GM12878 (cell line): Measurements from ENCODE around the gene TMBIM6. TPM values are rescaled to one million over a fixed set of nuclear protein-coding genes. Genes with fewer than 3 reads are reported as not detected.

Source experiments
- BHLHE40 ChIP-seq, 2 experiments: fragments of 450-650 bp in 1 of 2; IDR thresholded peaks; 2 replicates each; pipeline ENCODE4 v1.6.1; 2011 to 2017; ENCODE audit warnings: low read depth in 2 of 2, borderline replicate concordance in 1 of 2, improper control_type of control experiment in 1 of 2, low read length in 1 of 2, mild to moderate bottlenecking in 1 of 2
- BRCA1 ChIP-seq: IDR thresholded peaks from 2 replicates; pipeline ENCODE4 v1.6.1; 2011; ENCODE audit warnings: low read depth, low read length, improper control_type of control experiment
- CREB1 ChIP-seq: IDR thresholded peaks from 2 replicates; pipeline ENCODE4 v1.6.1; 2012; ENCODE audit warnings: low read depth, mild to moderate bottlenecking, inconsistent platforms
- LARP7 ChIP-seq: fragments of 450-650 bp; IDR thresholded peaks from 2 replicates; pipeline ENCODE4 v1.6.1; 2017; ENCODE audit warnings: mild to moderate bottlenecking
- MLLT1 ChIP-seq: fragments of 450-650 bp; IDR thresholded peaks from 2 replicates; pipeline ENCODE4 v1.6.1; 2016; ENCODE audit warnings: mild to moderate bottlenecking
- MYB ChIP-seq: fragments of 150-350 bp; IDR thresholded peaks from 2 replicates; pipeline ENCODE4 v1.6.1; 2014; ENCODE audit warnings: mild to moderate bottlenecking, low read depth, low read length, borderline replicate concordance
- PAX8 ChIP-seq: fragments of 450-650 bp; IDR thresholded peaks from 2 replicates; pipeline ENCODE4 v1.6.1; 2017; ENCODE audit warnings: mild to moderate bottlenecking, moderate library complexity
- POLR2A ChIP-seq: IDR thresholded peaks from 2 replicates; pipeline ENCODE4 v1.6.1; 2011; ENCODE audit warnings: low read depth, mild to moderate bottlenecking, low read length
- SUZ12 ChIP-seq: fragments of 200-600 bp; sonication (generic); IDR thresholded peaks from one replicate; pipeline ENCODE4 v1.6.1; 2018; ENCODE audit warnings: antibody characterized with exemption, mild to moderate bottlenecking; ENCODE audit not compliant: unreplicated experiment
- TARDBP ChIP-seq: IDR thresholded peaks from 2 replicates; pipeline ENCODE4 v1.6.1; 2016; ENCODE audit warnings: borderline replicate concordance
- ZNF207 ChIP-seq: fragments of 450-650 bp; IDR thresholded peaks from 2 replicates; pipeline ENCODE4 v1.6.1; 2014; ENCODE audit warnings: antibody characterized with exemption, mild to moderate bottlenecking, borderline replicate concordance
- ZNF217 ChIP-seq: fragments of 450-650 bp; IDR thresholded peaks from 2 replicates; pipeline ENCODE4 v1.6.1; 2017; ENCODE audit warnings: antibody characterized with exemption, mild to moderate bottlenecking
- ZSCAN29 ChIP-seq: fragments of 450-650 bp; IDR thresholded peaks from 2 replicates; pipeline ENCODE4 v1.6.1; 2017; ENCODE audit warnings: mild to moderate bottlenecking, moderate library complexity
- polyA plus RNA-seq, 11 experiments: library from polyadenylated mRNA; depleted of rRNA in 4 of 11; unstranded in 6 of 11; stranded (reverse) in 5 of 11; fragments of >200 nt; fragmentation: Nextera tagmentation in 4 of 11; fragmentation: Illumina TruSeq in 1 of 11; extraction: Ambion mirVana in 4 of 11; extraction: Trizol in 1 of 11; gene quantifications; 1 replicate in 1 of 11; 2 replicates in 10 of 11; pipeline versions ENCODE4 v1.2.1 to v1.2.3, GENCODE V29; 2011 to 2016; ENCODE audit warnings: inconsistent platforms in 2 of 11, missing spikeins in 2 of 11, low read depth in 1 of 11
- total RNA-seq, 4 experiments: library from RNA; depleted of rRNA in 3 of 4; stranded (reverse); fragments of >200 nt in 3 of 4; fragmentation: Illumina TruSeq in 1 of 4; extraction: Trizol in 1 of 4; gene quantifications; 2 replicates each; pipeline versions ENCODE4 v1.2.1 to v1.2.3, GENCODE V29; 2013 to 2021
- TF ChIP-seq, protein P1 (sequence below): fragments of 450-650 bp; IDR thresholded peaks from 2 replicates; pipeline ENCODE4 v1.6.1; 2017; ENCODE audit warnings: antibody characterized with exemption, mild to moderate bottlenecking, moderate library complexity
- TF ChIP-seq, protein P2 (sequence below): fragments of 450-650 bp; IDR thresholded peaks from 2 replicates; pipeline ENCODE4 v1.6.1; 2017; ENCODE audit warnings: mild to moderate bottlenecking, moderate library complexity
- TF ChIP-seq, protein P3 (sequence below): fragments of 450-650 bp; IDR thresholded peaks from 2 replicates; pipeline ENCODE4 v1.6.1; 2017; ENCODE audit warnings: mild to moderate bottlenecking, low read depth, inconsistent platforms; ENCODE audit not compliant: poor library complexity, severe bottlenecking

TMBIM6 gene
- total and polyA plus RNA-seq, 10 of the 15 experiments (the other 5 are each of a cell fraction or from before 2014, with no cell fraction given), result 224 to 1,192 (median 379) TPM

DNA sequence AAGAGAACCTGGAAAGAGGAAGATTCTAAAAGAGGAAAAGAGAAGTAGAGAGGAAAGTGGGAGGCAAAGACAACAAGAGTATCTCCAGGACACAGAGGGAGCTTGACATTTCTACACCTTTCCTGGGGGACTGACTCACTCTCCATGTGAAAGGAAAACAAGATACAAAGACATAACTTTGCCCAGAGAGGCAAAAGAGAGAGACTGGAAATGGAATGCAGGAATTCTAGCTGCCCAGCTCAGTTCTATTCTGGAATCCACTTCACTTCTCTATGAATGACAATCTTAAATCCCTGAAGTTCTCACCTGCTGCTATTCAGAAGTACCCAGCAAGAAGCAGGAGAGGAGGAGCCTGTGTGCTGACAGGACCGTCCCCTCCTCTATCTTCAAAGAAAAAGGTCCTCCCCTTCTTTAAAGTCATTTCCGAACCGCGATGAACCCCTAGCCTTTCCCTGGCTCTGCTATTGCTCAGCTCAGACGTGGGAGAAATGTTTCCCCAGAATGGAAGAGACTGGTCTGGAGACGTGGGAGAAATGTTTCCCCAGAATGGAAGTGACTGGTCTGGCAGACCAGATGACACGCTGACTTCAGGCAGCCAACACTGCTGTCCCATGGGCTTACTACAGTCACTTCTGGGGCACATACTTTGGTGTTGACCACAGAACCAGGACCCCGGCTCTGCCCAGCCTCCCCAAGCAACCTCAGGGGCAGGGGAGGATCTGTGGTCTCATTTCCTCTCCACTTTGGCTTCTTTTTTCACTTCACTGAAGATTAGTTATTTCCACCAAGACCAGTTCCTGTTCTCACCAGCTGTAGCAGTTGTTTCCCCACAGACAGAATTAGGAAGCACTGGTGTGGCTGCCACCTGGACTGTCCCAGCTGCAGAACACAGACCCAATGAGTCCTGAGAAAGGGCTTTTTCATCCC, 42.5 kb upstream of the TMBIM6 start (continued):
- no peak for TF ChIP-seq BRCA1
- peak; percentile 73; the same call in 1 of the 2 replicates for TF ChIP-seq MLLT1
- TF ChIP-seq, protein P1, sequence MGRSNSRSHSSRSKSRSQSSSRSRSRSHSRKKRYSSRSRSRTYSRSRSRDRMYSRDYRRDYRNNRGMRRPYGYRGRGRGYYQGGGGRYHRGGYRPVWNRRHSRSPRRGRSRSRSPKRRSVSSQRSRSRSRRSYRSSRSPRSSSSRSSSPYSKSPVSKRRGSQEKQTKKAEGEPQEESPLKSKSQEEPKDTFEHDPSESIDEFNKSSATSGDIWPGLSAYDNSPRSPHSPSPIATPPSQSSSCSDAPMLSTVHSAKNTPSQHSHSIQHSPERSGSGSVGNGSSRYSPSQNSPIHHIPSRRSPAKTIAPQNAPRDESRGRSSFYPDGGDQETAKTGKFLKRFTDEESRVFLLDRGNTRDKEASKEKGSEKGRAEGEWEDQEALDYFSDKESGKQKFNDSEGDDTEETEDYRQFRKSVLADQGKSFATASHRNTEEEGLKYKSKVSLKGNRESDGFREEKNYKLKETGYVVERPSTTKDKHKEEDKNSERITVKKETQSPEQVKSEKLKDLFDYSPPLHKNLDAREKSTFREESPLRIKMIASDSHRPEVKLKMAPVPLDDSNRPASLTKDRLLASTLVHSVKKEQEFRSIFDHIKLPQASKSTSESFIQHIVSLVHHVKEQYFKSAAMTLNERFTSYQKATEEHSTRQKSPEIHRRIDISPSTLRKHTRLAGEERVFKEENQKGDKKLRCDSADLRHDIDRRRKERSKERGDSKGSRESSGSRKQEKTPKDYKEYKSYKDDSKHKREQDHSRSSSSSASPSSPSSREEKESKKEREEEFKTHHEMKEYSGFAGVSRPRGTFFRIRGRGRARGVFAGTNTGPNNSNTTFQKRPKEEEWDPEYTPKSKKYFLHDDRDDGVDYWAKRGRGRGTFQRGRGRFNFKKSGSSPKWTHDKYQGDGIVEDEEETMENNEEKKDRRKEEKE, result no peak
- TF ChIP-seq CREB1, result peak; percentile 24
- TF ChIP-seq ZNF217, result 0 out of 2 replicates have a peak, but pooled peaks have one; percentile 20
- TF ChIP-seq PAX8, result no peak
- TF ChIP-seq ZSCAN29, result no peak
- TF ChIP-seq BHLHE40 (IDR thresholded peaks at IDR 0.05; ENCODE audit: borderline replicate concordance in 1 of 2, low read depth in 2 of 2, low read length in 1 of 2), result peak; percentile 36 to 56; a peak in 3 of 4 replicates
- TF ChIP-seq, protein P2, sequence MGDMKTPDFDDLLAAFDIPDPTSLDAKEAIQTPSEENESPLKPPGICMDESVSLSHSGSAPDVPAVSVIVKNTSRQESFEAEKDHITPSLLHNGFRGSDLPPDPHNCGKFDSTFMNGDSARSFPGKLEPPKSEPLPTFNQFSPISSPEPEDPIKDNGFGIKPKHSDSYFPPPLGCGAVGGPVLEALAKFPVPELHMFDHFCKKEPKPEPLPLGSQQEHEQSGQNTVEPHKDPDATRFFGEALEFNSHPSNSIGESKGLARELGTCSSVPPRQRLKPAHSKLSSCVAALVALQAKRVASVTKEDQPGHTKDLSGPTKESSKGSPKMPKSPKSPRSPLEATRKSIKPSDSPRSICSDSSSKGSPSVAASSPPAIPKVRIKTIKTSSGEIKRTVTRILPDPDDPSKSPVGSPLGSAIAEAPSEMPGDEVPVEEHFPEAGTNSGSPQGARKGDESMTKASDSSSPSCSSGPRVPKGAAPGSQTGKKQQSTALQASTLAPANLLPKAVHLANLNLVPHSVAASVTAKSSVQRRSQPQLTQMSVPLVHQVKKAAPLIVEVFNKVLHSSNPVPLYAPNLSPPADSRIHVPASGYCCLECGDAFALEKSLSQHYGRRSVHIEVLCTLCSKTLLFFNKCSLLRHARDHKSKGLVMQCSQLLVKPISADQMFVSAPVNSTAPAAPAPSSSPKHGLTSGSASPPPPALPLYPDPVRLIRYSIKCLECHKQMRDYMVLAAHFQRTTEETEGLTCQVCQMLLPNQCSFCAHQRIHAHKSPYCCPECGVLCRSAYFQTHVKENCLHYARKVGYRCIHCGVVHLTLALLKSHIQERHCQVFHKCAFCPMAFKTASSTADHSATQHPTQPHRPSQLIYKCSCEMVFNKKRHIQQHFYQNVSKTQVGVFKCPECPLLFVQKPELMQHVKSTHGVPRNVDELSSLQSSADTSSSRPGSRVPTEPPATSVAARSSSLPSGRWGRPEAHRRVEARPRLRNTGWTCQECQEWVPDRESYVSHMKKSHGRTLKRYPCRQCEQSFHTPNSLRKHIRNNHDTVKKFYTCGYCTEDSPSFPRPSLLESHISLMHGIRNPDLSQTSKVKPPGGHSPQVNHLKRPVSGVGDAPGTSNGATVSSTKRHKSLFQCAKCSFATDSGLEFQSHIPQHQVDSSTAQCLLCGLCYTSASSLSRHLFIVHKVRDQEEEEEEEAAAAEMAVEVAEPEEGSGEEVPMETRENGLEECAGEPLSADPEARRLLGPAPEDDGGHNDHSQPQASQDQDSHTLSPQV, result no peak
- TF ChIP-seq ZNF207, result no peak
- TF ChIP-seq, protein P3, sequence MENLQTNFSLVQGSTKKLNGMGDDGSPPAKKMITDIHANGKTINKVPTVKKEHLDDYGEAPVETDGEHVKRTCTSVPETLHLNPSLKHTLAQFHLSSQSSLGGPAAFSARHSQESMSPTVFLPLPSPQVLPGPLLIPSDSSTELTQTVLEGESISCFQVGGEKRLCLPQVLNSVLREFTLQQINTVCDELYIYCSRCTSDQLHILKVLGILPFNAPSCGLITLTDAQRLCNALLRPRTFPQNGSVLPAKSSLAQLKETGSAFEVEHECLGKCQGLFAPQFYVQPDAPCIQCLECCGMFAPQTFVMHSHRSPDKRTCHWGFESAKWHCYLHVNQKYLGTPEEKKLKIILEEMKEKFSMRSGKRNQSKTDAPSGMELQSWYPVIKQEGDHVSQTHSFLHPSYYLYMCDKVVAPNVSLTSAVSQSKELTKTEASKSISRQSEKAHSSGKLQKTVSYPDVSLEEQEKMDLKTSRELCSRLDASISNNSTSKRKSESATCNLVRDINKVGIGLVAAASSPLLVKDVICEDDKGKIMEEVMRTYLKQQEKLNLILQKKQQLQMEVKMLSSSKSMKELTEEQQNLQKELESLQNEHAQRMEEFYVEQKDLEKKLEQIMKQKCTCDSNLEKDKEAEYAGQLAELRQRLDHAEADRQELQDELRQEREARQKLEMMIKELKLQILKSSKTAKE, result no peak
- no peak for TF ChIP-seq TARDBP
- TF ChIP-seq MYB, result no peak
- TF ChIP-seq LARP7, result no peak
- no peak for TF ChIP-seq SUZ12
- TF ChIP-seq POLR2A, result no peak
